A549 (cell line): ENCODE data around the gene SDF2. TPM values are rescaled to one million over a fixed set of nuclear protein-coding genes. Genes with fewer than 3 reads are reported as not detected.

ENCODE experiments used
- ATAC-seq, 2 experiments: fragments of 200-7000 bp in 1 of 2; fragments of >200 bp in 1 of 2; cut with Nextera tagmentation in 1 of 2; cut with Tn5 transposase in 1 of 2; 3 replicates each; pipeline versions ENCODE4 v1.8.0 to v1.9.1; 2018 to 2020; ENCODE audit warnings: mild to moderate bottlenecking in 1 of 2, moderate library complexity in 1 of 2
- CTCF ChIA-PET: fragments of 300-600 bp; sonication (Branson Sonifier 250); formaldehyde crosslinking; extraction: SDS; loops from one replicate; lab custom pipeline; 2021; ENCODE audit warnings: antibody characterized with exemption, inconsistent platforms; lab: Yijun Ruan, JAX
- POLR2A ChIA-PET: fragments of 350-600 bp; formaldehyde crosslinking; extraction: SDS; loops from one replicate; lab custom pipeline; 2021; ENCODE audit warnings: antibody characterized with exemption, inconsistent platforms; lab: Yijun Ruan, JAX
- DNase-seq, 2 experiments: peaks; one replicate each; pipeline versions ENCODE4 v3.0.0 to v3.0.0-alpha.2; 2011 to 2016; ENCODE audit warnings: low read depth in 1 of 2, low spot score in 1 of 2
- FAIRE-seq: peaks from 2 replicates; lab custom pipeline; 2011; peaks lifted over from hg19 to GRCh38; lab: Jason Lieb, UNC
- H3K27ac ChIP-seq, 2 experiments: fragments of >200 bp; sonication (Bioruptor Twin); formaldehyde crosslinking; 3 replicates each; pipeline ENCODE4 v1.5.1; 2016 to 2017
- H3K4me1 ChIP-seq: fragments of >200 bp; sonication (Bioruptor Twin); formaldehyde crosslinking; 3 replicates; pipeline ENCODE4 v1.6.1; 2016
- H3K4me2 ChIP-seq: fragments of >200 bp; sonication (Bioruptor Twin); formaldehyde crosslinking; 3 replicates; pipeline ENCODE4 v1.6.1; 2016
- H3K4me3 ChIP-seq: fragments of >200 bp; sonication (Bioruptor Twin); formaldehyde crosslinking; 3 replicates; pipeline ENCODE4 v1.5.1; 2016
- H3K9me3 ChIP-seq: fragments of >200 bp; sonication (Bioruptor Twin); formaldehyde crosslinking; 3 replicates; pipeline ENCODE4 v1.6.1; 2016
- BHLHE40 ChIP-seq: IDR thresholded peaks from 2 replicates; pipeline ENCODE4 v1.6.1; 2012; ENCODE audit warnings: low read depth, low read length, inconsistent platforms
- CBX2 ChIP-seq: fragments of 200-600 bp; sonication (generic); IDR thresholded peaks from 2 replicates; pipeline ENCODE4 v1.6.1; 2016; ENCODE audit warnings: low read depth, mild to moderate bottlenecking, borderline replicate concordance
- CEBPB ChIP-seq, 2 experiments: fragments of >200 bp in 1 of 2; sonication (Bioruptor Twin) in 1 of 2; formaldehyde crosslinking in 1 of 2; IDR thresholded peaks; 2 replicates each; pipeline ENCODE4 v1.6.1; 2012 to 2016
- CHD2 ChIP-seq: fragments of 150-350 bp; IDR thresholded peaks from 2 replicates; pipeline ENCODE4 v1.6.1; 2014; ENCODE audit warnings: low read length; ENCODE audit not compliant: partially characterized antibody
- EP300 ChIP-seq, 2 experiments: fragments of >200 bp; sonication (Bioruptor Twin); formaldehyde crosslinking; IDR thresholded peaks; 2 replicates in 1 of 2; 3 replicates in 1 of 2; pipeline ENCODE4 v1.6.1; 2016 to 2017
- FOSL2 ChIP-seq, 2 experiments: fragments of 450-650 bp in 1 of 2; fragments of >200 bp in 1 of 2; sonication (Bioruptor Twin) in 1 of 2; formaldehyde crosslinking; IDR thresholded peaks; 2 replicates each; pipeline versions ENCODE4 v1.5.0 to v1.6.1; 2016 to 2020; ENCODE audit warnings: mild to moderate bottlenecking in 1 of 2, moderate library complexity in 1 of 2
- FOXS1 ChIP-seq: fragments of 250-450 bp; sonication (Bioruptor Pico); IDR thresholded peaks from 2 replicates; pipeline ENCODE4 v1.5.0; 2020; ENCODE audit warnings: mild to moderate bottlenecking, moderate library complexity
- HDAC2 ChIP-seq: fragments of 200-600 bp; sonication (generic); IDR thresholded peaks from 2 replicates; pipeline ENCODE4 v1.6.1; 2016
- HMGXB4 ChIP-seq: fragments of 250-450 bp; sonication (Bioruptor Pico); IDR thresholded peaks from 2 replicates; pipeline ENCODE4 v1.5.0; 2021; ENCODE audit warnings: mild to moderate bottlenecking, moderate library complexity, borderline replicate concordance
- HOXA7 ChIP-seq: fragments of 250-450 bp; sonication (Bioruptor Pico); IDR thresholded peaks from 2 replicates; pipeline ENCODE4 v1.5.0; 2020; ENCODE audit warnings: mild to moderate bottlenecking, moderate library complexity
- KDM1A ChIP-seq: fragments of 200-600 bp; sonication (generic); IDR thresholded peaks from 2 replicates; pipeline ENCODE4 v1.6.1; 2016; ENCODE audit warnings: low read depth, mild to moderate bottlenecking
- KDM5A ChIP-seq: fragments of 200-600 bp; sonication (generic); IDR thresholded peaks from 2 replicates; pipeline ENCODE4 v1.6.1; 2016; ENCODE audit warnings: antibody characterized with exemption, mild to moderate bottlenecking
- MAFK ChIP-seq: fragments of 450-650 bp; IDR thresholded peaks from 2 replicates; pipeline ENCODE4 v1.6.1; 2014; ENCODE audit not compliant: partially characterized antibody
- NFE2L2 ChIP-seq: fragments of 150-350 bp; conservative IDR thresholded peaks from 2 replicates; pipeline ENCODE4 v1.6.1; 2014; ENCODE audit warnings: low read length
- NR3C1 ChIP-seq: fragments of >200 bp; sonication (Bioruptor Twin); formaldehyde crosslinking; IDR thresholded peaks from 3 replicates; pipeline ENCODE4 v1.6.1; 2017
- PBX3 ChIP-seq: IDR thresholded peaks from 2 replicates; pipeline ENCODE4 v1.6.1; 2012
- PHF8 ChIP-seq: fragments of 200-600 bp; sonication (generic); IDR thresholded peaks from 2 replicates; pipeline ENCODE4 v1.6.1; 2016; ENCODE audit warnings: low read depth, mild to moderate bottlenecking, antibody characterized with exemption, moderate library complexity, borderline replicate concordance
- RCOR1 ChIP-seq: fragments of 150-350 bp; IDR thresholded peaks from 2 replicates; pipeline ENCODE4 v1.6.1; 2014; ENCODE audit warnings: antibody characterized with exemption, low read length, low read depth
- RFX5 ChIP-seq: fragments of 450-650 bp; IDR thresholded peaks from 2 replicates; pipeline ENCODE4 v1.7.1; 2014; ENCODE audit warnings: antibody characterized with exemption, mild to moderate bottlenecking, moderate library complexity
- RNF2 ChIP-seq: fragments of 200-600 bp; sonication (generic); IDR thresholded peaks from 2 replicates; pipeline ENCODE4 v1.6.1; 2016; ENCODE audit warnings: low read depth, mild to moderate bottlenecking, antibody characterized with exemption, moderate library complexity, borderline replicate concordance
- SMC3 ChIP-seq: fragments of >200 bp; sonication (Bioruptor Twin); formaldehyde crosslinking; IDR thresholded peaks from 3 replicates; pipeline ENCODE4 v1.6.1; 2018; ENCODE audit warnings: inconsistent platforms
- SREBF2 ChIP-seq: fragments of 450-650 bp; IDR thresholded peaks from 2 replicates; pipeline ENCODE4 v1.6.1; 2014; ENCODE audit warnings: mild to moderate bottlenecking, moderate library complexity
- TFCP2L1 ChIP-seq: fragments of 250-450 bp; sonication (Bioruptor Pico); IDR thresholded peaks from 2 replicates; pipeline ENCODE4 v1.5.0; 2021; ENCODE audit warnings: mild to moderate bottlenecking
- ZNF302 ChIP-seq: fragments of 250-450 bp; sonication (Bioruptor Pico); IDR thresholded peaks from 2 replicates; pipeline ENCODE4 v1.9.0; 2021; ENCODE audit warnings: inconsistent platforms, mild to moderate bottlenecking, moderate library complexity
- WGBS: methylation state at CpG from one replicate; pipeline ENCODE4 v1.1.6; 2017; ENCODE audit errors: missing lambda C conversion rate; 5-methylcytosine and 5-hydroxymethylcytosine counted together
- polyA plus RNA-seq, 4 experiments: library from polyadenylated mRNA; depleted of rRNA in 3 of 4; stranded (reverse); fragments of >200 nt; fragmentation: RNase III in 1 of 4; extraction: RNeasy Plus Mini Kit Qiagen cat#74134 plus additional on column Dnase treatment in 1 of 4; gene quantifications; 2 replicates in 3 of 4; 3 replicates in 1 of 4; pipeline ENCODE4 v1.2.3, GENCODE V29; 2011 to 2017
- TF ChIP-seq, protein P1 (sequence below): fragments of >200 bp; sonication (Bioruptor Twin); formaldehyde crosslinking; IDR thresholded peaks from 2 replicates; pipeline ENCODE4 v1.6.1; 2016
- TF ChIP-seq, protein P2 (sequence below): fragments of 450-650 bp; IDR thresholded peaks from 2 replicates; pipeline ENCODE4 v1.6.1; 2014; ENCODE audit warnings: antibody characterized with exemption
- TF ChIP-seq, protein P3 (sequence below): fragments of >200 bp; sonication (Bioruptor Twin); formaldehyde crosslinking; IDR thresholded peaks from 3 replicates; pipeline ENCODE4 v1.5.1; 2016
- TF ChIP-seq, protein P4 (sequence below): IDR thresholded peaks from 2 replicates; pipeline ENCODE4 v1.6.1; 2012; ENCODE audit warnings: low read depth, borderline replicate concordance

The SDF2 gene
- polyA plus RNA-seq, 2 of the 4 experiments (the other 2 are of a cell fraction), result 87.9 to 93.8 TPM

GRCh38 chr17:28675490-28675889 lies 13.8 kb upstream of the SDF2 start:
- ChIA-PET CTCF (interaction anchor here (0.5 to 31.4 kb wide), 20 partner anchors 7 to 250 kb away, joined by 3 to 335 read pairs (median 6); partner anchors contain the start of genes BLTP2, NEK8, PROCA1 and RPL23A), POLR2A (interaction anchor here (1.1 to 1.2 kb wide), 2 partner anchors 14 to 44 kb away, joined by 3 read pairs; partner anchors contain the start of genes RPL23A, SDF2 and SUPT6H)
- Histone ChIP-seq H3K27ac (no peak overlapping the region), H3K4me2 (no peak overlapping the region), H3K9me3 (no peaks in the 10 kb centered on the region), H3K4me1 (no peaks in the 10 kb centered on the region), H3K4me3 (no peak overlapping the region)
- WGBS, result 92% methylated on average over 3 of the region's 3 CpGs
- ATAC-seq (peak in 1 of 2 experiments; percentile 13; a peak in 2 of 6 replicates), DNase-seq (no peak), FAIRE-seq (no peak)
- TF ChIP-seq TFCP2L1 (CRISPR knock-in tag), result no peak
- TF ChIP-seq, protein P1, sequence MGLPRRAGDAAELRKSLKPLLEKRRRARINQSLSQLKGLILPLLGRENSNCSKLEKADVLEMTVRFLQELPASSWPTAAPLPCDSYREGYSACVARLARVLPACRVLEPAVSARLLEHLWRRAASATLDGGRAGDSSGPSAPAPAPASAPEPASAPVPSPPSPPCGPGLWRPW, result no peak
- no peak for TF ChIP-seq FOSL2 (IDR thresholded peaks at IDR 0.05)
- no peak for TF ChIP-seq FOSL2 (CRISPR knock-in tag; IDR thresholded peaks at IDR 0.05)
- TF ChIP-seq RNF2, result no peak
- TF ChIP-seq KDM1A, result no peak
- no peak for TF ChIP-seq HMGXB4 (CRISPR knock-in tag)
- TF ChIP-seq FOXS1 (CRISPR knock-in tag), result no peak
- no peak for TF ChIP-seq EP300 (IDR thresholded peaks at IDR 0.05)
- no peak for TF ChIP-seq CEBPB (IDR thresholded peaks at IDR 0.05)
- no peak for TF ChIP-seq MAFK
- TF ChIP-seq KDM5A, result no peak
- TF ChIP-seq NR3C1, result no peak

DNA sequence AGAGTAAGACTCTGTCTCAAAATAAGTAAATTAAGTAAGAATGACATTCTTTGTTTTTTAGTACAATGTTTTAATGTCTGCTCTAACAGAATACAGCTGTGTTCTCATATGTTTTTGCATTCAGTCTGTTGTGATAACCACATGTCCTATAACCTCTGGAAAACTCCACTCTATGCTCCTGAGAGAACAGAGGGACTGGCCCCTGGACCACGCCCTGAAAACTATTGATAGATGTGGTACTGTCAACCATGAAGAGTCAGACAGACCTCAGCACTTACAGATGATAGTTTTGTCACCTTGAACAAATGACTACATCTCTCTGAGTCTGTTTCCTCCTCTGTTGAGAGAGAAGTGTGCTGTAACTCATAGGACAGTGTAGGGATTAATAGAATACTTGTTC lies 8.2 kb upstream of the SDF2 start:
- no peak overlapping the region for H3K4me2 ChIP-seq
- H3K4me3 ChIP-seq, result no peak overlapping the region
- FAIRE-seq (no peak), ATAC-seq (no peak), DNase-seq (no peak)
- ChIA-PET CTCF (interaction anchor here (0.7 to 4.4 kb wide), 4 partner anchors 16 to 59 kb away, joined by 3 to 29 read pairs (median 3); partner anchors contain the start of gene BLTP2), POLR2A (interaction anchor here (0.7 kb wide), 1 partner anchor 8 kb away, joined by 3 read pairs; the partner anchor contains the start of gene SDF2)
- H3K27ac ChIP-seq, result no peak overlapping the region
- H3K9me3 ChIP-seq, result no peaks in the 10 kb centered on the region
- no peaks in the 10 kb centered on the region for H3K4me1 ChIP-seq
- TF ChIP-seq BHLHE40, result no peak
- TF ChIP-seq, protein P2, sequence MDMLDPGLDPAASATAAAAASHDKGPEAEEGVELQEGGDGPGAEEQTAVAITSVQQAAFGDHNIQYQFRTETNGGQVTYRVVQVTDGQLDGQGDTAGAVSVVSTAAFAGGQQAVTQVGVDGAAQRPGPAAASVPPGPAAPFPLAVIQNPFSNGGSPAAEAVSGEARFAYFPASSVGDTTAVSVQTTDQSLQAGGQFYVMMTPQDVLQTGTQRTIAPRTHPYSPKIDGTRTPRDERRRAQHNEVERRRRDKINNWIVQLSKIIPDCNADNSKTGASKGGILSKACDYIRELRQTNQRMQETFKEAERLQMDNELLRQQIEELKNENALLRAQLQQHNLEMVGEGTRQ, result no peak
- WGBS, result 96% methylated on average over 1 of the region's 1 CpG

DNA sequence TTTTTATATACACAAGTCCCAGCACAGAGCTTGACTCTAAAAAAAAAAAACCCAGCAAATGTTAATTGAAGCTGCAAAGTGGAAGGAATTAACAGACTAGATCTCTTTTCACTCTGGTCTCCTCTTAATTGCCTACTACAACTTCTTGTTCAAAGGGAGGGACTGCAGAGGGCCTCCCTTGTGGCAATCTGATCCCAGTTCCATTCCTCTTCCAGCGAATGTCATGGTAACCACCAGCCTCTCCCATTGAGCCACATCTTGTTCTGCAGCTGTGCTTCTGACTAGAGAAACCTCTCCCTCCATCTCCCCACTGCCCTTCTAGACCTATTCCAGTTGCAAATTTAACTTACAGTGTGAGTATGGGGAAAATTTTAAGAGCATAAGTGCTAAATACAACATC lies 6.2 kb upstream of the SDF2 start:
- peak in 1 of 2 experiments; percentile 17; a peak in 1 of 6 replicates for ATAC-seq
- WGBS, result 100% methylated on average over 1 of the region's 1 CpG
- no peaks in the 10 kb centered on the region for H3K9me3 ChIP-seq
- FAIRE-seq, result no peak
- CTCF ChIA-PET, result interaction anchor here (0.7 to 4.4 kb wide), 8 partner anchors 9 to 611 kb away, joined by 3 to 29 read pairs (median 4); partner anchors contain the start of gene BLTP2
- H3K4me1 ChIP-seq, result peaks cover 15% of the 10 kb centered on the region
- DNase-seq, result no peak
- no peak overlapping the region for H3K4me2 ChIP-seq
- H3K27ac ChIP-seq, result no peak overlapping the region
- H3K4me3 ChIP-seq, result no peak overlapping the region
- POLR2A ChIA-PET, result interaction anchor here (2.1 kb wide), 1 partner anchor 52 kb away, joined by 5 read pairs; the partner anchor contains the start of gene RPL23A
- TF ChIP-seq PHF8 (no peak), PBX3 (no peak), HDAC2 (no peak), KDM1A (no peak), HOXA7 (CRISPR knock-in tag) (no peak), RFX5 (no peak), SMC3 (no peak), NFE2L2 (no peak), CBX2 (no peak), ZNF302 (CRISPR knock-in tag) (no peak), SREBF2 (no peak), RCOR1 (no peak), CHD2 (no peak)
- TF ChIP-seq, protein P3, sequence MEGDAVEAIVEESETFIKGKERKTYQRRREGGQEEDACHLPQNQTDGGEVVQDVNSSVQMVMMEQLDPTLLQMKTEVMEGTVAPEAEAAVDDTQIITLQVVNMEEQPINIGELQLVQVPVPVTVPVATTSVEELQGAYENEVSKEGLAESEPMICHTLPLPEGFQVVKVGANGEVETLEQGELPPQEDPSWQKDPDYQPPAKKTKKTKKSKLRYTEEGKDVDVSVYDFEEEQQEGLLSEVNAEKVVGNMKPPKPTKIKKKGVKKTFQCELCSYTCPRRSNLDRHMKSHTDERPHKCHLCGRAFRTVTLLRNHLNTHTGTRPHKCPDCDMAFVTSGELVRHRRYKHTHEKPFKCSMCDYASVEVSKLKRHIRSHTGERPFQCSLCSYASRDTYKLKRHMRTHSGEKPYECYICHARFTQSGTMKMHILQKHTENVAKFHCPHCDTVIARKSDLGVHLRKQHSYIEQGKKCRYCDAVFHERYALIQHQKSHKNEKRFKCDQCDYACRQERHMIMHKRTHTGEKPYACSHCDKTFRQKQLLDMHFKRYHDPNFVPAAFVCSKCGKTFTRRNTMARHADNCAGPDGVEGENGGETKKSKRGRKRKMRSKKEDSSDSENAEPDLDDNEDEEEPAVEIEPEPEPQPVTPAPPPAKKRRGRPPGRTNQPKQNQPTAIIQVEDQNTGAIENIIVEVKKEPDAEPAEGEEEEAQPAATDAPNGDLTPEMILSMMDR, result no peak
- TF ChIP-seq, protein P1, result no peak
- TF ChIP-seq, protein P4, sequence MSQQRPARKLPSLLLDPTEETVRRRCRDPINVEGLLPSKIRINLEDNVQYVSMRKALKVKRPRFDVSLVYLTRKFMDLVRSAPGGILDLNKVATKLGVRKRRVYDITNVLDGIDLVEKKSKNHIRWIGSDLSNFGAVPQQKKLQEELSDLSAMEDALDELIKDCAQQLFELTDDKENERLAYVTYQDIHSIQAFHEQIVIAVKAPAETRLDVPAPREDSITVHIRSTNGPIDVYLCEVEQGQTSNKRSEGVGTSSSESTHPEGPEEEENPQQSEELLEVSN, result no peak
